Midbrain (tissue), 1 donor: Measurements from ENCODE around the gene TNFSF10.
"Not testable (repeated sequence)": the region's sequence is repeated elsewhere in the genome, so short reads cannot be mapped to it uniquely, and the experiment has no call there.

Source experiments
- DNase-seq: peaks from one replicate; lab custom pipeline; 2025; lab: John Stamatoyannopoulos, UW

The TNFSF10 gene

DNA sequence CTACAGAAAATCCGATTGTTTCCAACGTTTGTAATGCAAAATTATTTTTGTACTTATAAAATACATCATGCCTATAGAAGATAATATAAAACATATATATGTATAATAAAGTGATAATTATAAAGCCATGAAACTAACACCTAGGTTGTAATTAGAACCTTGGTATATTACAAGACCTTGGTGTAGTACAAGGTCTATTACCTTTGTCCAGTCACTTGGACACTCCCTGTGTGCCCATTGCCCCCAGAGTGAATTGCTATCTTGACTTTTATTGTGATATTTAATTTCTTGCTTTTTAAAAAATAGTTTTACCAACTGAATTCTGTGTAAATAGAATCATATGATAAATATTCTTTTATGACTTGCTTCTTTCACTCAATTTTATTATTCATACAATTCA is 20.7 kb upstream of the TNFSF10 start:
- no peak for DNase-seq

DNA sequence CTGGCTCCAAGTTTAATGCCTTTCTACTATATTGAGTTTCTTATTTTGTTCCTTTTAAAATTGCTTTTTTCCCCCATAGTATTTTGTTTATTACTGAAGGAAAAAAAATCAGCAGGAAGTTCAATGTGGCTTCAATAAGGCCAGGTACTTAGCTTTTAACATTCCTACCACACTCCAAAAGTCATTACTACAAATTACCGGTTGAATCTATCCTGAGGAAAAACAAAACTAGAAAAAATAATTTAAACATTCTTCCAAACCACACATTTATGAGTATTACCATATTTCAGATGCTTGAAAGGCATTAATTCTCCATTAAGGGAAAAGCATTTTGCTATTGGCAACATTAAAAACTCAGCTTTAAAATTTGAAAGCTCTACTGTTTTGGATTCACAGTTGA is 20.2 kb upstream of the TNFSF10 start:
- DNase-seq, result no peak

DNA sequence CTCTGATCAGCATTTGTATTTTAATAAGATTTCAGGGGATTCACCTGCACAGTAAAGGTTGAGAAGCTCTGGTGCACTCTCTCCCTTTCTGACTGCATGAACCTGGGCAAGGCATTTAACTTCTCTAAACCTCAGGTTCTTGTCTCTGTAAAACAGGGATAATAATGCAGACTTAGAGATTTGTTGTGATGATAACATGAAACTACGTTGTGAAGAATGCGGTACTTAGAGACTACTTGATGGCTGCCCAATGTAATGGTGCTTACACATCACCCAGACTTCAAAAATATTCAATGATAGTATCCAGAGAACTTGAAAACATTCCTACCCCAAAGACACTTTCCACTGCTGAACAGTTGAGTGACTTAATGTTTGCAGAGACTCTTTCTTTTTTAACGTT is 19.8 kb upstream of the TNFSF10 start:
- no peak for DNase-seq

DNA sequence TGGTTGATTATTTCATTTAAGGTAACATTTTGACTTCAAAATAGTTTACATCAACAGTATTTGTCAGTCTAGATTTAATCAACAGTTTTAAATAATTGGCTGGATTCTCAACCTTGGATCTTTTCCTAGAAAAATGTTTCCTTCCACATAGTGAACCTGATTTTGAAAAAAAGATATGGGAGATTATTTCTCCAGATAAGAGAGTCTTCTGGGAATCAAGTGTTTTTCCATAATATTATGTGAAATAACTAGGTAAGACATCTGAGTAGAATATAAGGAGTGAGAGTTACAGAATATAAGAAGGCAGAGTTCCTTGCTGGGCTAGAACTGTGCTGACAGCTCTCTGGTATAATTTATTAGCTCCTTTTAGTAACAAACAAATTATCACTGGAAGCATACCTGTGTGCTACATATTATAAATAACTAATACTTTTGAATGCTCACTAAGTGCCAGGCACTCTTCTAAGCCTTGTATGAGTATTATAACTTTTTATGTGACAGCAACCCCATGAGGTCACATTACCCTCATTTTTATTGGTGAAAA is 18.8 kb upstream of the TNFSF10 start:
- no peak for DNase-seq

DNA sequence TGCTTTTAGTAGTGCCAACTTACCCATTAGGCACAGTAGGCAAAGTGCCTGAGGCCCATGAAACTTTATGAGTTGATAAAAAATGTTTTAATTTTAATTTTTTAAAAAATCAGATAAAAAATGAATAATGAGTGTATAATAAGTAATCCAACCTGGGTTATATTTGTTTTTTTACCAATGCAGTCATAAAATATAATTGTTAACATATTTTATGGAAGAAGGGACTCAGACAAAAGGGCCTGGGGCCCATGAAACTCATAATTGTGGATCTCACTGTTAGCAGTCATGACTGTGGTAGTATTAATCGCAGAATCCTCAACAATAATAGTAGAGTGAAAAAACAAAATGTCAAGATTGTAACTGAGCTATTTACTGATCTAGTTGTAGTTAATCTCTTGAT is 16.8 kb upstream of the TNFSF10 start:
- no peak for DNase-seq

DNA sequence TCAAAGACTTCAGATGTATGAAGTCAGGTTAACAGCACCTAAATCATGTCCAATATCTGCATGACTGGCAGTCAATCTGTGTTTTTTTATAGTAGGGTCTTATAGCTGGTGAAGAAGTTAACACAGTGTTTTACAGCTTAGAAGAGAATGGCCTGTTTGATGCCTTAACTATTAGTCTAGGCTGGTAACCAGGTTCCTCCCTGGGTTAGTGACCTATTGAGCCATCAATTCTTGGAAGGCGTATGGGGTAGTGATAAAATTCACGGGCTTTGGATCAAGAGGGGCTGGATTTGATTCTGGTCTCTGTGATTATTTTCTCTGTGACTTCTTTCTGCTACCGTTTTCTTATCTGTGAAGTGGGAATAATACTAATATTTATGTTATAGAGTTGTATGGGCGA is 16.0 kb upstream of the TNFSF10 start:
- DNase-seq, result no peak

DNA sequence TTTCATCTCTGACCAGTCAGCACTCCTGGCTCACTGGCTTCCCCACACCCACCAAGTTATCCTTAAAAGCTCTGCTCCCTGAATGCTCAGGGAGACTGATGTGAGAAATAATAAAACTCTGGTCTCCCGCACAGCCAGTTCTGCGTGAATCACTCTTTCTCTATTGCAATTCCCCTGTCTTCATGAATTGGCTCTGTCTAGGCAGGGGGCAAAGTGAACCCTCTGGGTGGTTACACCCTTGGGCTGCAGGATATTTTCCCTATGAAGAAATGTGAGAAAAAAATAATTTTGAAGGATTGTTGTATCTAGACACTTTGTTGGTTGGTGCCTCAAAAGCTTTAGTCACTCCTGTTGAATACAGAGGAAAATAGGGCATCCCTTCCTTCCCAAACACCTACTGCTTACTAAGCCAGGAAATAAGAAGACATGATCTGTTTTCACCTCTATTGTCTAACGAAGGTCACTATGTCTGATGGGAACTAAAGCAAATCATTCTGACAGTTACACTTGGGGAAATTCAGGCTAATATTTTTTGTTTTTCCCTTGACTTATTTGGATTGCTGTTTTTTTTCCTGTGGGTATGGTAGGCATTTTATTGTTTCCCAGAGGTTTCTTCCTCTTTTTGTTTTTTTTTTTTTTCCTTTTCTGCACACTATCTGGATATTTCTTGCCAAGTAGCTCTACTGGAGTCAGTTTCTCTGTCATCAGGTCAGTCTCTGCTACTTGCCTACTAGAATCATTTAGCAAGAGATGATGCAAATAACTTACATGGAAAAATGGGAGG is 15.3 kb upstream of the TNFSF10 start:
- DNase-seq, result no peak

DNA sequence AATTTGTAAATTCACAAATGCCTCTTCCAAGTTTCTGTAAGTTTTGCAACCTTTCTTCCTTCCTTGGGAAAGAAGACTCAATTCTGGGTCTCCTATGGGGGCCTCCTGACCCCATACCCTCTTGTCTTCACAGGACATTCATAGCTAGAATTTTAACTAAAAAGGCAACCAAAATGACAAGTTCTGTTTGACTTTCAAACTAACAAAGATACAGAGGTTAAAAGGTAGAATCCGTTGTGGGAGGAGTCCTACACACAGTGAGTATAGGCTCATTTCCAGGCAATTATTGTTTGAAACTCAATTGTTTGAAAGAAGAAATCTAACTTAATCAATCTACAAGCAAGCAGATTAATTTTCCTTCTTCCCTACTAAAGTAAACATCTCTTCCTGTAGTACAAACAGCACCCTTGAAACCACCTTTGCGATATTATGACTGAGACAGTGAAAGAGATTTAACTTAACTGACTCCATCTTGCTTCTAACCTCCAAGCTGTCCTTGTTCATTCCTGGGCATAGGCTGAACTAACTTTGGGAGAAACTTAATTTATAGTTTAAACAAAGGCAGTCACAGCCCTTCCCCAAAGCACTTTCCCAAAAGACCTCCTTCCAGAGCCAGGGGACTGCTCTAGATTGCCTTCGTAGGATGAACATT is 14.4 kb upstream of the TNFSF10 start:
- DNase-seq, result no peak

DNA sequence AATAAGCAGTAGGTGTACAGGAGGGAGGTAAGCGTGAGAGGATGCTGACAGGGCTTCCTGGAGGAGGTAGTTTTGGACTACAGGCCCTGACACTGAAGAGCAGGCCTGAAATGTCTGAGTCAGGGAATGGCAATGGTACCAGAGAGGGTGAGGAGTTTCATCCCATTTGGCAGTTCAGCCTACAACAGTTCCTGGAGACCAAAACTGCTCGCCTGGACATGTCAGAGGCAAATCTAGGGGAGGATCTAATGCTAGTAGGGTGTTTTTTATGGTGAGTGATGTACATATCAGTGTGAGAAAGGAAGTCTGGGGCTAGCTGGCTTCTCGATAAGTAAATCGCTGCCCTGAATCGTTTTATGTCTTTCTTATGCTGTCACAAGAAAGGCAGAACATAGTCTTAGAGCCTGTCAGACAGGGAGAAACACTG is 13.8 kb upstream of the TNFSF10 start:
- DNase-seq, result no peak

DNA sequence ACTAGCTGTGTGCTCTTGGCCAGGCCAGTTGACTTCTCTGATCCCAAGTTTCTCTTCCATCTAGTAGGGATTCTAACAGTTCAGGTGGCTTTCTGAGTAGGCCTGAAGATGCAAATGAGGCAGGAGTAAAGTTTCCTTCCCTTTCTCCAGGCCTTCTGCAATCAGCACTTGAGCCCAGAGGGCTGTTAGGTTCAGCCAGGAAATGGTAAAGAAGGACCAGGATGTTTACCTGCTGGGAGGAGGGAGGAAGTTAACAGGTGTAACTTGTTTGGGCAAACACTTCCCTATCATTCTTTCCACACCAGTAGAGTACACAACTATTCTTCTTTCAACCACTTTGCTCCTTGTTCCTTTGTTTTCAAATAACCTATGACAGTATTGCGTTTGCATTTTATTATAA is 13.3 kb upstream of the TNFSF10 start:
- no peak for DNase-seq

DNA sequence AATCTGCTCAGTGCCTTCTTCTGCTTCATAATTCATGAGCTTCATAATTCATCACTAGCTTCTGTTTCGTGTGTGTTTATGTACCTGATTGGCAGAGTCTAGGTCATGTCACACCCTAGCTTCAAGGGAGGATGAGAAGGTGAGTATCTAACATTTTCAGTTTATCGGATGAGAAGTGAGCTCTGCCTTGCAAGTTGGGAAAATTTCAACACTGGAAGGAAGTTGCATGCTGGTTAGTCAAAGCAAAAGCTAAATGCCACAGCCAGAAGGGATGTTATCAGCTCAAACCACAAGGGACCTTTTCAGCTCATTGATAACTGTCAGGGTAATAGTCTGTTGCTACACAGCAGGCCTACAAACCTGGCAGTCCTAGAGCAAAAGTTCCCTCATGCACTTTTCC is 7.3 kb upstream of the TNFSF10 start:
- no peak for DNase-seq

DNA sequence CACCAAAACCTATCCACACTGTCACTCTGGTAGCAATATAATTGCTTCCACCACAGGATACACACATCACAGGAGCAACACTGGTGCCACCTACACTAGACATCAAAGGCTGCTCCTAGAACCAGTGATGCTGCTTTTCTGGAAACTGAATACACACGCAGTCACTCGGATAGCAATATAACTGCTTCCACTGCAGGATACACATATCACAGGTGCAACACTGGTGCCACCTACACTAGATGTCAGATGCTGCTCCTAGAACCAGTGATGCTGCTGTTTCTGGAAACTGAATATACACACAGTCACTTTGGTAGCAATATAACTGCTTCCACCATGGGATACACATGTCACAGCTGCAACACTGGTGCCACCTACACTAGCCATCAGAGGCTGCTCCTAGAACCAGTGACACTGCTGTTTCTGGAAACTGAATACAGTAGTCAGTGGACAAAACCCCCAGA is 6.9 kb upstream of the TNFSF10 start:
- DNase-seq, result no peak

DNA sequence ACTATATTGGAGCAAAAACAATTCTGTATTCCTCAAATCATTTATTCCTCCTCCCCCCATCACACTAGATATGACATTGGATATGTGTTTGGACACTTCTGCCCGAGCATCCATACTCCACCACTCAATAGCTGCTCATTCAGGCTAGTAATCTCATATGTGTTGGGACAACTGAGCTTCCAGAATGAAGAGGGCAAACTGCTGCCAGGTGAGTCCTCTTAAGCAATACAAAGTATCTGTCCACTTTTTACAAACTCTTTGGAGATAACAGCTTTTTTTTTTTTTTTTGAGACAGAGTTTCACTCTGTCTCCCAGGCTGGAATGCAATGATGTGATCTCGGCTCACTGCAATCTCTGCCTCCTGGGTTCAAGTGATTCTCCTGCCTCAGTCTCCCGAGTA is 5.4 kb upstream of the TNFSF10 start:
- DNase-seq, result no peak

DNA sequence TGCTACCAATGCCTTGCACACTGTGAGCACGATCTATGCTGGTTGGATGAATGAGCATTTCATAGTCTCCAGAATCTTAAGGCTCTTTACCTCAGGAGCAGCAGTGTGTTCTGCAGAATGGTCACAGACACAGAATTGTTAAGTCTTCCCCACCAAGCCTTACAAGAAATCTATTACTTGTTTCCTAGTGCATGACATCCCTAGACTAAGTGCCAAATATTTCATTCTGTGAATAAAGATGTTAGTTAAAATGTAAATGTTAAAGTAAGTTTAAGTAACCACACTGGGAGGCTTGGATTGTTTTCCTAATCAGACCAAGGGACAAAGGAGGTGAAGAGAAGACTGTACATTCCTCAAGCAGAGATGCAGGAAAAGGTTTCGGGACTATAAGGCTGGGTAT is 4.1 kb upstream of the TNFSF10 start:
- no peak for DNase-seq

DNA sequence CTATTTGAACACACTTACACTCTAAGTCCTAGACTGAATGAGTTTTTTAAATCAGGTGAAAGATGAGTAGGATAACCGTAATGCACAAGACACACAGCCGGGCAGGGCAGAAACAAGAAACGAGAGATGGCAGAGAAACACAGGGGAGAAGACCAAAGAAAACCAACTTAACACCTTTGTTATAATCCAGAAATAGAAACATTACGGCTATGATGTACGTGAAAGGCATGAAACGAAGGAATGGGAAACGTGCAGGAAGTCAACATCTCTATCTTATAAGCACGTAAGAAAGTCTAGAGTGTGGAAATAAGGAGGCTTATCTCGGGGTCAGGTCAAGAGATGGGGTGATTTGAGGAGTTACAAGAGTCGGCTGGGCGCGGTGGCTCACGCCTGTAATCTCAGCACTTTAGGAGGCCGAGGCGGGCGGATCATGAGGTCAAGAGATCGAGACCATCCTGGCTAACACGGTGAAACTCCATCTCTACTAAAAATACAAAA is 1.9 kb upstream of the TNFSF10 start:
- no peak for DNase-seq

DNA sequence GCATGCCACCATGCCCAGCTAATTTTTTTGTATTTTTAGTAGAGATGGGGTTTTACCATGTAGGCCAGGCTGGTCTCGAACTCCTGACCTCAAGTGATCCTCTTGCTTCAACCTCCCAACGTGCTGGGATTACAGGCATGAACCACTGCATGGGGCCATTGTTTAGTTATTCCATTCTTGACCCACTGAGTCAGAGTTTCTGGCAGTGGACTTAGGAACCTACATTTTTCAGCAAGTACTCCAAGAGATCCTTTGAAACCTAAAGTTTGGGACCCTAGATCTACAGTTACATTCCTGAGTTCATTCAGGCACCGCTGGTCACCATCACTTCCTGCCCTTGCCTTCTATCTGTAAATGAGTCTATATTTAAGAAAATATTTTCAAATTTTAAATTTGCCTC is 1.4 kb upstream of the TNFSF10 start:
- DNase-seq, result no peak

DNA sequence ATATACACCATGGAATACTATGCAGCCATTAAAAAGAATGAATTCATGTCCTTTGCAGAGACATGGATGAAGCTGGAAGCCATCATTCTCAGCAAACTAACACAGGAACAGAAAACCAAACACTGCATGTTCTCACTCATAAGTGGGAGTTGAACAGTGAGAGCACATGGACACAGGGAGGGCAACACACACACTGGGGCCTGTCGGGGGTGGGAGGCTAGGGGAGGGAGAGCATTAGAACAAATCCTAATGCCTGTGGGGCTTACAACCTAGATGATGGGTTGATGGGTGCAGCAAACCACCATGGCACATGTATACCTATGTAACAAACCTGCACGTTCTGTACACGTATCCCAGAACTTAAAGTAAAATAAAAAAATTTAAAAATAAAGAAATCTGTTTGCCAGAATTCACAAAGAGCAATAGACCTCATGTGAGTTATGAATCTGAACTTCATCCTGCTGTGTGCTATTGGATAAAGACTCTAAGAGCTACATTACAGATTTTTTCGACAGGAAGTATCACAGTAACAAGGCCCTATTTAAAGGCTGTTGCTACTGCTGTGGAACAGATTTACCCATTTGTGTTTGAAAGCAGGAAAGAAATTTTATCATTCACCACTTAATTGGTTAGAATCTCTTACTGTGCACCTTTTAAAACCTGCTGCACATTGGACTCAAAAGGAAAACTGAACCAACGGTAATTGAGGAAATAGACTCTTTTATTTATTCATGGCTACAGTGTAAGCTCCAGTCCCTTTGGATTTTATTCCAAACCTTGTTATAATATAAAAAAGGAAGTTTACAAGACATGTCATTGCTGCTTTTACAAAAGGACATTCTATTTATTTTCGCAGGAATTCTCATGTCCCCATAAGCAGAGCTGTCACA is 1.1 kb downstream of the TNFSF10 start:
- not testable (repeated sequence) for DNase-seq

DNA sequence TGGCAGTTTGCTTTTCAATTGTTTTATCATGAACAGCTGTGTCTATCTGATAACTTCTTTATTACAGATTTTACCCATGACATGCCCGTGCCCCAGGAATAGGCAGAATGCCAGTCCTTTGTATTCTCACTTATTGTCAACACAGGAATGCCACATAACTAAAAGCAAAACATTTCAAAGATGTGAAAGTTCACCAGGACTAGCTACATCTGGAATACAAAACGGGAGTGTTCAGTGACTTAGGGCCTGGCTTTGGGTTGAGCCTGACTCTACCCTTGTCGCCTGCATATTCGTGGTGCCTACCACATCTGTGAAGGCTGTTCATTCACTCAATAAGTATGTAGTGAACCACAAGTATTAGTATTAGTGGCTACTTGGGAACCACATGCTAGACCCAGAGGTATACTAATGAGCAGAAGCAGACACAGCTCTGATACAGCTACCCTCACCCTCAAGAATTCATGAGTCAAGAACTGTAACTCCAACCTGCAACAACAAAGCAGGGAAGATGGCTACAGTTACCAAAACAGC is 2.9 kb downstream of the TNFSF10 start:
- no peak for DNase-seq

DNA sequence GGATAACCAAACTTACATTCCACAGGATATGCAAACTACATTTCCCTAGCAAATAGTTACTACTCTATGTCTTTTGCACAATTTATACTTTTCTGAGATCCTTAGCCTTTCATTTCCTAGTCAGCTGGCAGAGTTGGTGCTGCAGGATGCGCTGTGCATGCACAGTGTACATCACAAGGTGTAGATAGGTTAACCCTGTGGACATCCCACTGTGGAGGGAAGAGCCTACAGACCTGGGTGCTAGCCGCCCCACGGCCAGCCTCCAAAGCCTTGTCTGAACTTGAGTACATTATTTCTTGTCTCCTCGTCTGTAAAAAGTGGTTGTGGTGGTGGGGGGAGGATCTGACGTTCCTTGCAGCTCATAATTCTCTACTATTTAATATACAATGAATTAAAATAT is 3.5 kb downstream of the TNFSF10 start:
- no peak for DNase-seq

DNA sequence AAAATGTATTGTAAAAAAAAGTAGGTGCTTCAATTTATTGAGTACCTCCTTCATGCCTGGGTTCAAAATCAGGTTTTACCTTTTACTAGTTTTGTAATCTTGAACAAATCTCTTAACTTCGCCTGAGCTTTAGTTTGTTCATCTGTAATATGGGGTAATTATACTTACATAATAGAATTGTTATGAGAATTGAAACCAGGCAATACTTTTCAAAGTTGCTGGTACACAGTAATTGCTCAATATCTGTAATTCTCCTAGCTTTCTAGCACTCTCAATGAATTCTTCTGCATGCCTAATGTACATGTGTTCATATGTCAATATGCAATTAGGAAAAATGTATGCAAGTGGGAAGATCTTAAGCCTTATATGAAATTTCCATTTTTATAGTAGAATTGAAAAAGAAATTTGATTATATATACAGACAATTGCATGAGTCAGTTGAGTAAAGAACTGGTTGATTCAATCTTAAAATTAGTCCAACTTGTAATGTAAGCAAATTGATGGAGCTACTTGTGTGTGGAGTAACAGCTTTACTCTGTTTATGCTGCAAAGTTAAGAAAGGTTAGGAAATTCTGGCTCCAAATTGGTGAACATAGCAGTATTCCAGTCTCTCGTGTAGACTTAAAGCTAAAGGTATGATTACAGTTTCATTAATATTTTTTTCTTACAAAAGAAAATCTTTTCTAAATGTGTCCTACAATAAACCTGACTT is 4.1 kb downstream of the TNFSF10 start:
- no peak for DNase-seq

DNA sequence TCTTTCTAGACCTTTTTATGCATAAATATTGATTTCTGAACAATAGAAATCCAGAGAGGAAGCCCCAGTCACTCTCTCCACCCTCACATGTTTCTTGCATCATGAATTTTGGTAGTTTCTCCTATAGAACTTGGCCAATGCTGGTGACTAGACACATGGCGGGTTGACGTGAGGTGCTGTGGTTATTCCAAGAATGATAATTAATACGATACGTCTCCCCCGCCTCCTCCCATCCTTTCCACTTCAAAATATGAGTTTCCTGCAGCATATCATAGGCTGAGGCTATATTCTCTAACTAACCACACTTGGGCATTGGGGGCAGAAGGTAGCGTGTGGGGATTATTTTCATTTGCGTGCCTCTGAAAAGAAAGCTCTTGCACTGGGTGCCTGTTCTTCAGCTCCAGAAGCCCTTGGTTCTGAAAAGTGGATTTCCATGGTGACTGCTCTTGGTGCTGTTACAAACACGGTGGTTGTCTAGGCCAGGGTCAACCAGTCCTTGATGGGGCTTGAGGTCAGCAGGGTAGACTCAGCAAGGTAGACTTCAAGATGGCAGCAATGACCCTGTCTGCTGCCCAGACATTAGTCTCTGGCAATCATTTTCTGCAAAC is 5.3 kb downstream of the TNFSF10 start:
- DNase-seq, result no peak
